ENCODE data around the gene NUDT22. TPM values are rescaled to one million over a fixed set of nuclear protein-coding genes. Genes with fewer than 3 reads are reported as not detected.
A peak's percentile ranks its signal among the peaks of the same experiment; 100 is the strongest.

NUDT22 gene
- total RNA-seq, 4 donors from 2014 or later, result 37.8 to 58.7 (median 48.6) TPM

GRCh38 chr11:64248578-64248977 lies 22.5 kb downstream of the NUDT22 start:
- Histone ChIP-seq H3K27ac (replicated peaks in 1 of 4) (no peak overlapping the region), H3K9me3 (no peaks in the 10 kb centered on the region), H3K4me3 (no peak overlapping the region), H3K4me1 (peaks cover 45 to 75% (median 63%) of the 10 kb centered on the region in 4 donors), H3K27me3 (no peaks in the 10 kb centered on the region), H3K36me3 (peaks cover 6 to 9% (median 8%) of the 10 kb centered on the region in 4 donors)
- WGBS, result no CpG with 5 or more reads among the region's 7 CpGs
- no peak for TF ChIP-seq POLR2AphosphoS5 (IDR thresholded peaks at IDR 0.05)
- TF ChIP-seq POLR2A (IDR thresholded peaks at IDR 0.05; ENCODE audit: low read depth), result no peak
- no peak for TF ChIP-seq CTCF (IDR thresholded peaks at IDR 0.05)
- no peak for TF ChIP-seq EP300 (IDR thresholded peaks at IDR 0.05)
- no peak for DNase-seq (ENCODE audit: extremely low spot score)
- intact Hi-C loops (cut with DNase I), result no loop called here

GRCh38 chr11:64249038-64249437 lies 23.0 kb downstream of the NUDT22 start:
- peaks cover 49 to 75% (median 67%) of the 10 kb centered on the region in 4 donors for H3K4me1 ChIP-seq
- H3K27ac ChIP-seq (replicated peaks in 1 of 4), result no peak overlapping the region
- 87% methylated on average over 4 of the region's 4 CpGs for WGBS
- H3K36me3 ChIP-seq, result peaks cover 2 to 5% (median 4%) of the 10 kb centered on the region in 4 donors
- TF ChIP-seq POLR2AphosphoS5 (IDR thresholded peaks at IDR 0.05) (no peak), EP300 (IDR thresholded peaks at IDR 0.05) (no peak), CTCF (IDR thresholded peaks at IDR 0.05) (no peak), POLR2A (IDR thresholded peaks at IDR 0.05; ENCODE audit: low read depth) (no peak)
- intact Hi-C loops (cut with DNase I), result no loop called here
- H3K27me3 ChIP-seq, result no peaks in the 10 kb centered on the region
- no peaks in the 10 kb centered on the region for H3K9me3 ChIP-seq
- DNase-seq (ENCODE audit: extremely low spot score), result no peak
- no peak overlapping the region for H3K4me3 ChIP-seq

GRCh38 chr11:64249563-64250414 lies 23.7 kb downstream of the NUDT22 start:
- Histone ChIP-seq H3K9me3 (no peaks in the 10 kb centered on the region), H3K36me3 (peaks cover 0 to 7% (median 6%) of the 10 kb centered on the region in 4 donors), H3K27me3 (no peaks in the 10 kb centered on the region), H3K27ac (replicated peaks in 1 of 4) (no peak overlapping the region), H3K4me3 (no peak overlapping the region), H3K4me1 (peaks cover 48 to 72% (median 65%) of the 10 kb centered on the region in 4 donors)
- intact Hi-C loops (cut with DNase I), result no loop called here
- TF ChIP-seq POLR2AphosphoS5 (IDR thresholded peaks at IDR 0.05), result no peak
- no peak for TF ChIP-seq CTCF (IDR thresholded peaks at IDR 0.05)
- TF ChIP-seq EP300 (IDR thresholded peaks at IDR 0.05), result no peak
- TF ChIP-seq POLR2A (IDR thresholded peaks at IDR 0.05; ENCODE audit: low read depth), result no peak
- no peak for DNase-seq (ENCODE audit: extremely low spot score)
- 89% methylated on average over 8 of the region's 8 CpGs for WGBS

- intact Hi-C loops (cut with DNase I), result no loop called here
- Histone ChIP-seq H3K4me3 (peak overlapping the region; percentile 88 to 93 (median 92)), H3K27ac (replicated peaks in 1 of 4) (peak overlapping the region in 1 of 4 donors; percentile 81), H3K9me3 (no peaks in the 10 kb centered on the region), H3K36me3 (peaks cover 3 to 14% (median 13%) of the 10 kb centered on the region in 4 donors), H3K27me3 (no peaks in the 10 kb centered on the region), H3K4me1 (peaks cover 40 to 67% (median 58%) of the 10 kb centered on the region in 4 donors)
- no peak for DNase-seq (ENCODE audit: extremely low spot score)
- 0% methylated on average over 3 of the region's 13 CpGs for WGBS
- TF ChIP-seq EP300 (IDR thresholded peaks at IDR 0.05), result no peak
- TF ChIP-seq POLR2AphosphoS5 (IDR thresholded peaks at IDR 0.05), result no peak
- TF ChIP-seq POLR2A (IDR thresholded peaks at IDR 0.05; ENCODE audit: low read depth), result no peak
- TF ChIP-seq CTCF (IDR thresholded peaks at IDR 0.05), result no peak
Observed at GRCh38 chr11:64250415-64251015, 24.4 kb downstream of the NUDT22 start.
